ENCODE data around the gene PDE8A.

DNA sequence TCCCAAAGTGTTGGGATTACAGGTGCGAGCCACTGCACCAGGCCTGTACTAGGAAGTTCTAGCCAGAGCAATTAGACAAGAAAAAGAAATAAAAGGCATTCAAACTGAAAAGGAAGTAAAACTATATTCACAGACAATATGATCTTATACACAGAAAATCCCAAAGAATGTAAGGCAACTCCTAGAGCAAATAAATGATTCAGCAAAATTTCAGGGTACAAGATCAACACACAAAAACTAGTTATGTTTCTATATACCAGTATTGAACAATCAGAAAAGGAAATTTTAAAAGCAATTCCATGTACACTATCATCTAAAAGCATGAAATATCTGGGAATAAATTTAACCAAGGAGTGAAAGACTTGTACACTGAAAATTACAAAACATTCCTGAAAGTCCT, 180.6 kb downstream of the PDE8A start:
- TF ChIP-seq, protein P1, sequence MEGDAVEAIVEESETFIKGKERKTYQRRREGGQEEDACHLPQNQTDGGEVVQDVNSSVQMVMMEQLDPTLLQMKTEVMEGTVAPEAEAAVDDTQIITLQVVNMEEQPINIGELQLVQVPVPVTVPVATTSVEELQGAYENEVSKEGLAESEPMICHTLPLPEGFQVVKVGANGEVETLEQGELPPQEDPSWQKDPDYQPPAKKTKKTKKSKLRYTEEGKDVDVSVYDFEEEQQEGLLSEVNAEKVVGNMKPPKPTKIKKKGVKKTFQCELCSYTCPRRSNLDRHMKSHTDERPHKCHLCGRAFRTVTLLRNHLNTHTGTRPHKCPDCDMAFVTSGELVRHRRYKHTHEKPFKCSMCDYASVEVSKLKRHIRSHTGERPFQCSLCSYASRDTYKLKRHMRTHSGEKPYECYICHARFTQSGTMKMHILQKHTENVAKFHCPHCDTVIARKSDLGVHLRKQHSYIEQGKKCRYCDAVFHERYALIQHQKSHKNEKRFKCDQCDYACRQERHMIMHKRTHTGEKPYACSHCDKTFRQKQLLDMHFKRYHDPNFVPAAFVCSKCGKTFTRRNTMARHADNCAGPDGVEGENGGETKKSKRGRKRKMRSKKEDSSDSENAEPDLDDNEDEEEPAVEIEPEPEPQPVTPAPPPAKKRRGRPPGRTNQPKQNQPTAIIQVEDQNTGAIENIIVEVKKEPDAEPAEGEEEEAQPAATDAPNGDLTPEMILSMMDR (conservative IDR thresholded peaks at IDR 0.05), result no peak
- no peak for TF ChIP-seq ZFX (IDR thresholded peaks at IDR 0.05)

Measured in C4-2B (cell line).